Measurements from ENCODE around the gene C9orf50.

DNA sequence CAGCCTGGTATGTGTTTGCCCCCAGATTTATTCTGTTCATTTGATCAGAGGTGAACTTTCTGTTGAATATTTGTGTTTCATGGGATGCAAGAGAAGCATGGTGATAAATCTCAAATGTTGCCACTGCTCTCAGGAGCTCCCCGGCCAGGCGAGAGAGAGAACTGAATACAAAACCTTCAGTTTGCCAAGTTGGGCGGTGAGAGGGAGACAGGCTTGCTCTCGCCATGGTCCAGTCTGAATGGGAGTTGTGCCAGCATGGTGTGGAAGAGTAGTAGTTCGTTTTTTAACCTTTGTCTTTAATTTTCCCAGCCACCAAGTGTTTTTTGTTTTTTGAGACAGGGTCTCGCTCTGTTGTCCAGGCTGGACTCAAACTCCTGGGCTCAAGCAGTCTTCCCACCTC lies 7.8 kb upstream of the C9orf50 start:
- TF ChIP-seq POLR2A (IDR thresholded peaks at IDR 0.05) = no peak
- TF ChIP-seq, protein P1, sequence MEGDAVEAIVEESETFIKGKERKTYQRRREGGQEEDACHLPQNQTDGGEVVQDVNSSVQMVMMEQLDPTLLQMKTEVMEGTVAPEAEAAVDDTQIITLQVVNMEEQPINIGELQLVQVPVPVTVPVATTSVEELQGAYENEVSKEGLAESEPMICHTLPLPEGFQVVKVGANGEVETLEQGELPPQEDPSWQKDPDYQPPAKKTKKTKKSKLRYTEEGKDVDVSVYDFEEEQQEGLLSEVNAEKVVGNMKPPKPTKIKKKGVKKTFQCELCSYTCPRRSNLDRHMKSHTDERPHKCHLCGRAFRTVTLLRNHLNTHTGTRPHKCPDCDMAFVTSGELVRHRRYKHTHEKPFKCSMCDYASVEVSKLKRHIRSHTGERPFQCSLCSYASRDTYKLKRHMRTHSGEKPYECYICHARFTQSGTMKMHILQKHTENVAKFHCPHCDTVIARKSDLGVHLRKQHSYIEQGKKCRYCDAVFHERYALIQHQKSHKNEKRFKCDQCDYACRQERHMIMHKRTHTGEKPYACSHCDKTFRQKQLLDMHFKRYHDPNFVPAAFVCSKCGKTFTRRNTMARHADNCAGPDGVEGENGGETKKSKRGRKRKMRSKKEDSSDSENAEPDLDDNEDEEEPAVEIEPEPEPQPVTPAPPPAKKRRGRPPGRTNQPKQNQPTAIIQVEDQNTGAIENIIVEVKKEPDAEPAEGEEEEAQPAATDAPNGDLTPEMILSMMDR (IDR thresholded peaks at IDR 0.05) = no peak

All from breast epithelium (tissue), 3 donors.